Pericardium fibroblast (primary cell): ENCODE data around the gene PRRG2. TPM values are rescaled to one million over a fixed set of nuclear protein-coding genes. Genes with fewer than 3 reads are reported as not detected.

Source experiments
- total RNA-seq: library from RNA; depleted of rRNA; stranded (reverse); fragments of >200 nt; gene quantifications from 2 replicates; pipeline ENCODE4 v1.2.3, GENCODE V29; 2015

PRRG2 gene
- 0.09 TPM in 1 of 2 replicates, not detected in the other for total RNA-seq

DNA sequence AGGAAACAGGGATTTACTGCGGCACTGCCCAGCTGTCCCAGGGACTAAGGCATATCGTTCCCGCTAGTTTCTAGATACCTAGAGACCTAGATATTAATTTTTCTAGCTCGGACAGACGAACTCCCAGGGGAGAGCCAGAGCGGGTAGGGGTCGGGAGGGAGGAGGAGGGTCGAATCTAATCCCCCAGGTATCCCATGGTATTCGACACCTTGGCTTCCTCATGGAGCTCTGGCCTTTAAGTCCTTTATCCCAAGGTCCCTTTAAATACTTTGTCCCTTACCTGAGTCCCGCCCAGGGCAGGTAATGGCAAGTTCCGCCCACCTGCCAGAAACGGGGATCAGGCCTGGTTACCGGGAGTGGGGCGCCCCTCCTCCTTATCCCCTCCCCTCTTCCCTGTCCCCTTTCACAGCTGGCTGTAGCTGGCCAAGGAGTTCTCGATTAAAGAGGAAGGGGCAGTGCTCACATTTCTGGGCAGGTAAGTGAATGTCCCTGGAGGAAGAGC, at the start of gene PRRG2:
TSS of gene PRRG2 (plus strand) at position 310 of the 502 bp plus-strand sequence. CDS start 1,904 bp downstream, outside the sequence.

GRCh38 chr19:49580264-49581006, 681 bp upstream of the PRRG2 start, which contains the start of gene NOSIP:
TSS of gene NOSIP (minus strand) at chr19:49580556. CDS start at chr19:49560691, 19,865 bp downstream.

GRCh38 chr19:49590971-49591730, 10.0 kb downstream of the PRRG2 start, which contains the start of gene PRR12:
TSS of gene PRR12 (plus strand) at chr19:49591182. CDS start at chr19:49591655, 473 bp downstream.

GRCh38 chr19:49640113-49640898, 59.2 kb downstream of the PRRG2 start, which contains the start of gene RRAS:
TSS of gene RRAS (minus strand) at chr19:49640143. CDS start at chr19:49640098, 45 bp downstream.

Other genes with a start within 250 kb of the PRRG2 start
- gene CD37, start 245.9 kb upstream of the PRRG2 start, total RNA-seq = not detected in 2 replicates
- gene TEAD2, start 218.9 kb upstream of the PRRG2 start, total RNA-seq = 33.3 and 35.7 TPM in 2 replicates
- 0.70 TPM in 1 of 2 replicates, not detected in the other for gene DKKL1, start 217.4 kb upstream of the PRRG2 start, total RNA-seq
- not detected in 2 replicates for gene KASH5, start 193.1 kb upstream of the PRRG2 start, total RNA-seq
- gene PTH2, start 157.9 kb upstream of the PRRG2 start, total RNA-seq = not detected in 2 replicates
- not detected in 2 replicates for gene GFY, start 155.9 kb upstream of the PRRG2 start, total RNA-seq
- not detected in 2 replicates for gene SLC17A7, start 139.8 kb upstream of the PRRG2 start, total RNA-seq
- gene PIH1D1, start 129.5 kb upstream of the PRRG2 start, total RNA-seq = 52.9 and 75.9 TPM in 2 replicates
- gene ALDH16A1, start 128.1 kb upstream of the PRRG2 start, total RNA-seq = 25.3 and 36.2 TPM in 2 replicates
- gene FLT3LG, start 107.1 kb upstream of the PRRG2 start, total RNA-seq = 2.6 and 3.3 TPM in 2 replicates
- gene RPL13A, start 93.7 kb upstream of the PRRG2 start, total RNA-seq = 4,979 and 5,980 TPM in 2 replicates
- 4,757 and 6,131 TPM in 2 replicates for gene RPS11, start 84.9 kb upstream of the PRRG2 start, total RNA-seq
- 117 and 185 TPM in 2 replicates for gene FCGRT, start 68.7 kb upstream of the PRRG2 start, total RNA-seq
- 161 and 237 TPM in 2 replicates for gene RCN3, start 53.3 kb upstream of the PRRG2 start, total RNA-seq
- gene NOSIP, start 760 bp upstream of the PRRG2 start, total RNA-seq = 63.1 and 64.5 TPM in 2 replicates
- 6.9 and 8.0 TPM in 2 replicates for gene PRR12, start 9.9 kb downstream of the PRRG2 start, total RNA-seq
- 93.1 and 141 TPM in 2 replicates for gene RRAS, start 58.8 kb downstream of the PRRG2 start, total RNA-seq
- gene SCAF1, start 60.9 kb downstream of the PRRG2 start, total RNA-seq = 31.8 and 47.6 TPM in 2 replicates
- 33.0 and 39.3 TPM in 2 replicates for gene IRF3, start 84.5 kb downstream of the PRRG2 start, total RNA-seq
- gene BCL2L12, start 84.6 kb downstream of the PRRG2 start, total RNA-seq = 4.9 and 19.4 TPM in 2 replicates
- gene PRMT1, start 96.0 kb downstream of the PRRG2 start, total RNA-seq = 165 and 173 TPM in 2 replicates
- 0.12 and 0.26 TPM in 2 replicates for gene ADM5, start 108.3 kb downstream of the PRRG2 start, total RNA-seq
- 11.0 and 14.8 TPM in 2 replicates for gene CPT1C, start 109.8 kb downstream of the PRRG2 start, total RNA-seq
- gene TSKS, start 182.0 kb downstream of the PRRG2 start, total RNA-seq = 0.47 and 3.6 TPM in 2 replicates
- gene AP2A1, start 185.7 kb downstream of the PRRG2 start, total RNA-seq = 174 and 177 TPM in 2 replicates
- 12.3 and 24.7 TPM in 2 replicates for gene FUZ, start 232.0 kb downstream of the PRRG2 start, total RNA-seq
- 22.5 and 23.3 TPM in 2 replicates for gene MED25, start 237.0 kb downstream of the PRRG2 start, total RNA-seq